ENCODE results near the gene CT45A8. TPM values are rescaled to one million over a fixed set of nuclear protein-coding genes. Genes with fewer than 3 reads are reported as not detected.
"Not testable (repeated sequence)": the region's sequence is repeated elsewhere in the genome, so short reads cannot be mapped to it uniquely, and the experiment has no call there.

Gene CT45A8
- not detected in 2 replicates for polyA plus RNA-seq (2013)

GRCh38 chrX:135854438-135854837 is at the start of gene CT45A8:
TSS of gene CT45A8 (minus strand) at chrX:135854538. CDS start at chrX:135850783, 3,755 bp downstream.
- H3K4me2 ChIP-seq (ENCODE audit: low read length); H3K27me3 ChIP-seq (ENCODE audit: insufficient read depth, low read length); DNase-seq; H3K23ac ChIP-seq (ENCODE audit: low read length); H4K12ac ChIP-seq (ENCODE audit: low read depth, low read length); H3K18ac ChIP-seq (ENCODE audit: low read length); H2AFZ ChIP-seq (ENCODE audit: insufficient read depth, low read length, poor library complexity); H4K91ac ChIP-seq (ENCODE audit: low read depth, low read length); H3K4me3 ChIP-seq (ENCODE audit: low read depth, low read length); H4K8ac ChIP-seq (ENCODE audit: low read depth, low read length); H3K9ac ChIP-seq (ENCODE audit: low read length); H3K27ac ChIP-seq (ENCODE audit: low read depth, low read length); H2BK5ac ChIP-seq (ENCODE audit: low read depth, low read length, poor library complexity); H3K14ac ChIP-seq (ENCODE audit: low read length); H3K36me3 ChIP-seq (ENCODE audit: control insufficient read depth in 1 of 2, insufficient read depth in 2 of 2, low read length in 2 of 2); H2BK12ac ChIP-seq (ENCODE audit: low read length); H3K79me1 ChIP-seq (ENCODE audit: low read length); H2AK5ac ChIP-seq (ENCODE audit: low read length); H2BK120ac ChIP-seq (ENCODE audit: insufficient read depth, low read length, poor library complexity); H3K4me1 ChIP-seq (ENCODE audit: control insufficient read depth in 1 of 2, insufficient read depth in 2 of 2, low read length in 2 of 2); H3K79me2 ChIP-seq (ENCODE audit: control insufficient read depth, insufficient read depth, low read length, poor library complexity); H3K4ac ChIP-seq (ENCODE audit: low read depth, low read length); H3K9me3 ChIP-seq (ENCODE audit: insufficient read depth, low read depth, low read length): not testable (repeated sequence)
- WGBS (ENCODE audit: extremely low coverage, insufficient coverage, insufficient read length) = no CpG with 5 or more reads among the region's 17 CpGs

GRCh38 chrX:135893294-135893817 is 39.0 kb upstream of the CT45A8 start, which contains the start of the genes CT45A10 and SAGE1:
TSS of gene CT45A10 (minus strand) at chrX:135893444. CDS start at chrX:135885344, 8,100 bp downstream.
TSS of gene SAGE1 (plus strand) at chrX:135893716. CDS start at chrX:135896243, 2,527 bp downstream.
- Histone ChIP-seq H3K4me3 (ENCODE audit: low read depth, low read length) (no peak within 1 kb of the TSS), H2AFZ (ENCODE audit: insufficient read depth, low read length, poor library complexity) (no peak within 1 kb of the TSS), H3K27me3 (ENCODE audit: insufficient read depth, low read length) (no peaks in the 10 kb centered on the region), H4K12ac (ENCODE audit: low read depth, low read length) (no peak within 1 kb of the TSS), H3K79me1 (ENCODE audit: low read length) (no peaks in the 10 kb centered on the region), H3K4me1 (ENCODE audit: control insufficient read depth in 1 of 2, insufficient read depth in 2 of 2, low read length in 2 of 2) (no peaks in the 10 kb centered on the region), H3K9ac (ENCODE audit: low read length) (no peak within 1 kb of the TSS), H3K9me3 (ENCODE audit: insufficient read depth, low read depth, low read length) (peaks cover 11% of the 10 kb centered on the region), H3K27ac (ENCODE audit: low read depth, low read length) (no peak within 1 kb of the TSS), H2BK5ac (ENCODE audit: low read depth, low read length, poor library complexity) (no peak within 1 kb of the TSS), H2AK5ac (ENCODE audit: low read length) (no peak within 1 kb of the TSS), H3K23ac (ENCODE audit: low read length) (no peak within 1 kb of the TSS), H3K4me2 (ENCODE audit: low read length) (no peak within 1 kb of the TSS), H4K91ac (ENCODE audit: low read depth, low read length) (no peak within 1 kb of the TSS), H3K18ac (ENCODE audit: low read length) (no peak within 1 kb of the TSS), H3K14ac (ENCODE audit: low read length) (no peak within 1 kb of the TSS), H2BK120ac (ENCODE audit: insufficient read depth, low read length, poor library complexity) (no peak within 1 kb of the TSS), H2BK12ac (ENCODE audit: low read length) (no peak within 1 kb of the TSS), H3K36me3 (ENCODE audit: control insufficient read depth in 1 of 2, insufficient read depth in 2 of 2, low read length in 2 of 2) (no peaks in the 10 kb centered on the region), H4K8ac (ENCODE audit: low read depth, low read length) (no peak within 1 kb of the TSS), H3K79me2 (ENCODE audit: control insufficient read depth, insufficient read depth, low read length, poor library complexity) (no peaks in the 10 kb centered on the region), H3K4ac (ENCODE audit: low read depth, low read length) (no peak within 1 kb of the TSS)
- DNase-seq = no peak
- no CpG with 5 or more reads among the region's 22 CpGs for WGBS (ENCODE audit: extremely low coverage, insufficient coverage, insufficient read length)

- H3K18ac ChIP-seq (ENCODE audit: low read length) = no peak overlapping the region
- H2BK12ac ChIP-seq (ENCODE audit: low read length) = no peak overlapping the region
- H3K4me1 ChIP-seq (ENCODE audit: control insufficient read depth in 1 of 2, insufficient read depth in 2 of 2, low read length in 2 of 2) = no peaks in the 10 kb centered on the region
- H3K4ac ChIP-seq (ENCODE audit: low read depth, low read length) = no peak overlapping the region
- no peak overlapping the region for H4K91ac ChIP-seq (ENCODE audit: low read depth, low read length)
- H2AK5ac ChIP-seq (ENCODE audit: low read length) = no peak overlapping the region
- H3K27me3 ChIP-seq (ENCODE audit: insufficient read depth, low read length) = no peaks in the 10 kb centered on the region
- H3K27ac ChIP-seq (ENCODE audit: low read depth, low read length) = no peak overlapping the region
- no peak overlapping the region for H2BK120ac ChIP-seq (ENCODE audit: insufficient read depth, low read length, poor library complexity)
- H3K79me2 ChIP-seq (ENCODE audit: control insufficient read depth, insufficient read depth, low read length, poor library complexity) = no peaks in the 10 kb centered on the region
- H3K23ac ChIP-seq (ENCODE audit: low read length) = no peak overlapping the region
- H3K9ac ChIP-seq (ENCODE audit: low read length) = no peak overlapping the region
- H4K8ac ChIP-seq (ENCODE audit: low read depth, low read length) = no peak overlapping the region
- no peaks in the 10 kb centered on the region for H3K36me3 ChIP-seq (ENCODE audit: control insufficient read depth in 1 of 2, insufficient read depth in 2 of 2, low read length in 2 of 2)
- H4K12ac ChIP-seq (ENCODE audit: low read depth, low read length) = no peak overlapping the region
- H2BK5ac ChIP-seq (ENCODE audit: low read depth, low read length, poor library complexity) = no peak overlapping the region
- WGBS (ENCODE audit: extremely low coverage, insufficient coverage, insufficient read length) = no CpG with 5 or more reads among the region's 11 CpGs
- H3K4me3 ChIP-seq (ENCODE audit: low read depth, low read length) = no peak overlapping the region
- H2AFZ ChIP-seq (ENCODE audit: insufficient read depth, low read length, poor library complexity) = no peak overlapping the region
- no peak for DNase-seq
- H3K79me1 ChIP-seq (ENCODE audit: low read length) = no peaks in the 10 kb centered on the region
- H3K14ac ChIP-seq (ENCODE audit: low read length) = no peak overlapping the region
- H3K4me2 ChIP-seq (ENCODE audit: low read length) = no peak overlapping the region
- H3K9me3 ChIP-seq (ENCODE audit: insufficient read depth, low read depth, low read length) = peaks cover 13% of the 10 kb centered on the region
These were observed 38.4 kb upstream of the CT45A8 start for GRCh38 chrX:135892781-135893180.

- Histone ChIP-seq H2BK12ac (ENCODE audit: low read length) (no peak overlapping the region), H3K14ac (ENCODE audit: low read length) (no peak overlapping the region), H3K4me1 (ENCODE audit: control insufficient read depth in 1 of 2, insufficient read depth in 2 of 2, low read length in 2 of 2) (no peaks in the 10 kb centered on the region), H3K36me3 (ENCODE audit: control insufficient read depth in 1 of 2, insufficient read depth in 2 of 2, low read length in 2 of 2) (no peaks in the 10 kb centered on the region), H3K27me3 (ENCODE audit: insufficient read depth, low read length) (no peaks in the 10 kb centered on the region), H3K4ac (ENCODE audit: low read depth, low read length) (no peak overlapping the region), H3K18ac (ENCODE audit: low read length) (no peak overlapping the region), H4K91ac (ENCODE audit: low read depth, low read length) (no peak overlapping the region), H3K9ac (ENCODE audit: low read length) (no peak overlapping the region), H2BK120ac (ENCODE audit: insufficient read depth, low read length, poor library complexity) (no peak overlapping the region), H3K4me2 (ENCODE audit: low read length) (no peak overlapping the region), H3K79me1 (ENCODE audit: low read length) (no peaks in the 10 kb centered on the region), H2BK5ac (ENCODE audit: low read depth, low read length, poor library complexity) (no peak overlapping the region), H2AK5ac (ENCODE audit: low read length) (no peak overlapping the region), H3K27ac (ENCODE audit: low read depth, low read length) (no peak overlapping the region), H4K8ac (ENCODE audit: low read depth, low read length) (no peak overlapping the region), H3K23ac (ENCODE audit: low read length) (no peak overlapping the region), H3K79me2 (ENCODE audit: control insufficient read depth, insufficient read depth, low read length, poor library complexity) (no peaks in the 10 kb centered on the region), H2AFZ (ENCODE audit: insufficient read depth, low read length, poor library complexity) (no peak overlapping the region), H3K4me3 (ENCODE audit: low read depth, low read length) (no peak overlapping the region), H3K9me3 (ENCODE audit: insufficient read depth, low read depth, low read length) (peaks cover 11% of the 10 kb centered on the region), H4K12ac (ENCODE audit: low read depth, low read length) (no peak overlapping the region)
- no peak for DNase-seq
- no CpG with 5 or more reads among the region's 14 CpGs for WGBS (ENCODE audit: extremely low coverage, insufficient coverage, insufficient read length)
These were observed 35.8 kb upstream of the CT45A8 start for GRCh38 chrX:135890087-135890585.
